Loucy (cell line): Measurements from ENCODE around the gene TOGARAM2.

ENCODE experiments used
- H2AFZ ChIP-seq: fragments of 200-600 bp; sonication (generic); 2 replicates; pipeline ENCODE4 v1.6.0; 2016; ENCODE audit warnings: antibody characterized with exemption, mild to moderate bottlenecking, low read length, moderate library complexity
- H3F3A ChIP-seq: fragments of 200-600 bp; 2 replicates; pipeline ENCODE4 v1.6.0; 2016; ENCODE audit warnings: antibody characterized with exemption, low read depth, mild to moderate bottlenecking
- H3K27me3 ChIP-seq: fragments of 200-600 bp; sonication (generic); 2 replicates; pipeline ENCODE4 v1.6.1; 2014; ENCODE audit warnings: low read length, mild to moderate bottlenecking; ENCODE audit not compliant: insufficient read depth, poor library complexity, severe bottlenecking
- H3K36me3 ChIP-seq: fragments of 200-600 bp; sonication (generic); 2 replicates; pipeline ENCODE4 v1.6.1; 2016; ENCODE audit warnings: low read length; ENCODE audit not compliant: insufficient read depth
- H3K4me1 ChIP-seq: fragments of 200-600 bp; sonication (generic); 2 replicates; pipeline ENCODE4 v1.5.1; 2014; ENCODE audit warnings: low read length, mild to moderate bottlenecking; ENCODE audit not compliant: insufficient read depth, poor library complexity, severe bottlenecking
- H3K4me2 ChIP-seq: fragments of 200-600 bp; sonication (generic); 2 replicates; pipeline ENCODE4 v1.6.0; 2014; ENCODE audit warnings: antibody characterized with exemption, low read length, low read depth, mild to moderate bottlenecking; ENCODE audit not compliant: poor library complexity, severe bottlenecking
- H3K4me3 ChIP-seq: fragments of 200-600 bp; sonication (generic); 2 replicates; pipeline ENCODE4 v1.5.1; 2014; ENCODE audit warnings: low read length, mild to moderate bottlenecking, mixed read lengths; ENCODE audit not compliant: poor library complexity, severe bottlenecking
- H3K79me2 ChIP-seq: fragments of 200-600 bp; sonication (generic); 2 replicates; pipeline ENCODE4 v1.6.1; 2014; ENCODE audit warnings: low read length; ENCODE audit not compliant: insufficient read depth
- H3K9ac ChIP-seq: fragments of 200-600 bp; sonication (generic); 2 replicates; pipeline ENCODE4 v1.6.0; 2014; ENCODE audit warnings: mild to moderate bottlenecking, low read depth, low read length, moderate library complexity; ENCODE audit not compliant: poor library complexity, severe bottlenecking
- H3K9me2 ChIP-seq: fragments of 200-600 bp; sonication (generic); replicated peaks from 2 replicates; pipeline ENCODE4 v1.6.1; 2016; ENCODE audit warnings: low read depth, low read length, mixed read lengths
- H3K9me3 ChIP-seq: fragments of 200-600 bp; sonication (generic); 2 replicates; pipeline ENCODE4 v1.6.1; 2014; ENCODE audit warnings: mild to moderate bottlenecking, antibody characterized with exemption, low read length, low read depth; ENCODE audit not compliant: insufficient read depth
- H4K20me1 ChIP-seq: fragments of 200-600 bp; sonication (generic); 2 replicates; pipeline ENCODE4 v1.6.0; 2014; ENCODE audit warnings: antibody characterized with exemption, low read length, mild to moderate bottlenecking; ENCODE audit not compliant: insufficient read depth, poor library complexity, severe bottlenecking
- CTCF ChIP-seq: fragments of 200-600 bp; sonication (generic); conservative IDR thresholded peaks from 2 replicates; pipeline ENCODE4 v1.5.1; 2014; ENCODE audit warnings: mild to moderate bottlenecking, antibody characterized with exemption, low read length
- EZH2phosphoT487 ChIP-seq: fragments of 200-600 bp; IDR thresholded peaks from 2 replicates; pipeline ENCODE4 v1.6.1; 2018; ENCODE audit warnings: antibody characterized with exemption, mild to moderate bottlenecking, moderate library complexity, borderline replicate concordance

Gene TOGARAM2

GRCh38 chr2:29096969-29097368 is 115.9 kb downstream of the TOGARAM2 start:
- no peaks in the 10 kb centered on the region for H3K9me2 ChIP-seq
- no peaks in the 10 kb centered on the region for H3K9me3 ChIP-seq
- TF ChIP-seq CTCF, result no peak
- TF ChIP-seq EZH2phosphoT487, result no peak
- H2AFZ ChIP-seq, result no peak overlapping the region
- H3K4me1 ChIP-seq, result no peaks in the 10 kb centered on the region
- no peak overlapping the region for H3K9ac ChIP-seq
- no peaks in the 10 kb centered on the region for H3K36me3 ChIP-seq
- H3K4me2 ChIP-seq, result no peak overlapping the region
- H3K27me3 ChIP-seq, result no peaks in the 10 kb centered on the region
- no peaks in the 10 kb centered on the region for H3F3A ChIP-seq
- no peak overlapping the region for H3K4me3 ChIP-seq
- no peaks in the 10 kb centered on the region for H3K79me2 ChIP-seq
- H4K20me1 ChIP-seq, result no peaks in the 10 kb centered on the region

GRCh38 chr2:29097569-29097968 is 116.5 kb downstream of the TOGARAM2 start:
- H3K9me2 ChIP-seq, result no peaks in the 10 kb centered on the region
- H3K27me3 ChIP-seq, result no peaks in the 10 kb centered on the region
- H3K79me2 ChIP-seq, result no peaks in the 10 kb centered on the region
- H3K4me1 ChIP-seq, result no peaks in the 10 kb centered on the region
- H3K9ac ChIP-seq, result no peak overlapping the region
- no peak for TF ChIP-seq EZH2phosphoT487
- TF ChIP-seq CTCF, result no peak
- H3K4me3 ChIP-seq, result no peak overlapping the region
- H3K4me2 ChIP-seq, result no peak overlapping the region
- H3K36me3 ChIP-seq, result no peaks in the 10 kb centered on the region
- H2AFZ ChIP-seq, result no peak overlapping the region
- H4K20me1 ChIP-seq, result no peaks in the 10 kb centered on the region
- no peaks in the 10 kb centered on the region for H3K9me3 ChIP-seq
- no peaks in the 10 kb centered on the region for H3F3A ChIP-seq

GRCh38 chr2:29100564-29100963 is 119.5 kb downstream of the TOGARAM2 start:
- Histone ChIP-seq H3K4me1 (no peaks in the 10 kb centered on the region), H3K79me2 (no peaks in the 10 kb centered on the region), H3K9me3 (no peaks in the 10 kb centered on the region), H3K9me2 (no peaks in the 10 kb centered on the region), H3K4me3 (no peak overlapping the region), H2AFZ (no peak overlapping the region), H3K4me2 (no peak overlapping the region), H3F3A (no peaks in the 10 kb centered on the region), H3K36me3 (no peaks in the 10 kb centered on the region), H3K9ac (no peak overlapping the region), H3K27me3 (no peaks in the 10 kb centered on the region), H4K20me1 (no peaks in the 10 kb centered on the region)
- no peak for TF ChIP-seq CTCF
- TF ChIP-seq EZH2phosphoT487, result no peak
